ENCODE results near the gene ZNF653.
A peak's percentile ranks its signal among the peaks of the same experiment; 100 is the strongest.

ZNF653 gene

GRCh38 chr19:11505504-11506100 lies at the start of gene ZNF653:
Gene ZNF653, minus strand, starts transcription at chr19:11505839. Its CDS starts 53 bp downstream, at chr19:11505786.
- peak; percentile 74 for FAIRE-seq

GRCh38 chr19:11555246-11555645 lies 49.6 kb upstream of the ZNF653 start:
- no peak for FAIRE-seq

GRCh38 chr19:11554160-11554559 lies 48.5 kb upstream of the ZNF653 start:
- no peak for FAIRE-seq

GRCh38 chr19:11552666-11553372 lies 47.2 kb upstream of the ZNF653 start:
- FAIRE-seq, result no peak

- FAIRE-seq, result no peak
Observed at GRCh38 chr19:11551603-11552235, 46.1 kb upstream of the ZNF653 start.

GRCh38 chr19:11550265-11550664 lies 44.6 kb upstream of the ZNF653 start:
- no peak for FAIRE-seq

- FAIRE-seq, result no peak
Observed at GRCh38 chr19:11549386-11549953, 43.8 kb upstream of the ZNF653 start.

- no peak for FAIRE-seq
Observed at GRCh38 chr19:11547929-11548700, 42.5 kb upstream of the ZNF653 start.

GRCh38 chr19:11541238-11541637 lies 35.6 kb upstream of the ZNF653 start:
- FAIRE-seq, result no peak

- FAIRE-seq, result no peak
Observed at GRCh38 chr19:11540645-11541044, 35.0 kb upstream of the ZNF653 start.

- FAIRE-seq, result no peak
Observed at GRCh38 chr19:11539495-11540365, 34.1 kb upstream of the ZNF653 start.

GRCh38 chr19:11538232-11539036 lies 32.8 kb upstream of the ZNF653 start, which contains the start of gene CNN1:
Gene CNN1, plus strand, starts transcription at chr19:11538851. Its CDS starts 77 bp downstream, at chr19:11538928.
- no peak for FAIRE-seq

- no peak for FAIRE-seq
Observed at GRCh38 chr19:11535792-11536595, 30.4 kb upstream of the ZNF653 start.

GRCh38 chr19:11534948-11535347 lies 29.3 kb upstream of the ZNF653 start:
- no peak for FAIRE-seq

GRCh38 chr19:11534538-11534937 lies 28.9 kb upstream of the ZNF653 start:
- FAIRE-seq, result no peak

GRCh38 chr19:11530432-11530831 lies 24.8 kb upstream of the ZNF653 start:
- no peak for FAIRE-seq

- peak; percentile 98 for FAIRE-seq
Observed at GRCh38 chr19:11528551-11529341, 23.1 kb upstream of the ZNF653 start, which contains the start of gene ECSIT. Gene ECSIT, minus strand, starts transcription at chr19:11529134. Its CDS starts 9,964 bp downstream, at chr19:11519170.

- no peak for FAIRE-seq
Observed at GRCh38 chr19:11519138-11519537, 13.5 kb upstream of the ZNF653 start.

- FAIRE-seq, result no peak
Observed at GRCh38 chr19:11513946-11514345, 8.3 kb upstream of the ZNF653 start.
